Posterior vena cava (tissue), 2 donors: ENCODE results near the gene SMIM35. TPM values are rescaled to one million over a fixed set of nuclear protein-coding genes. Genes with fewer than 3 reads are reported as not detected.
"Not testable (repeated sequence)": the region's sequence is repeated elsewhere in the genome, so short reads cannot be mapped to it uniquely, and the experiment has no call there.

Experiments
- DNase-seq: peaks from one replicate; pipeline ENCODE4 v3.0.0-alpha.2; 2020; ENCODE audit warnings: low spot score
- intact Hi-C, 2 donors: fragments of 100-400 bp; cut with DNase I; formaldehyde crosslinking; loops; one replicate each; pipeline versions ENCODE4 v1.14.1 to v1.14.2; 2022 to 2023
- total RNA-seq, 2 donors: library from RNA; stranded (reverse); fragmentation: NEBNext Ultra II Directional; extraction: Animal tissue kit (Norgen Biotek cat#: 25700); gene quantifications; one replicate each; pipeline ENCODE4 v1.2.1, GENCODE V29; 2021
- donor health status: DM: yes; HTN: yes; CAD: no.
- donor health status: DM: yes; HTN: yes; CAD: no.

The SMIM35 gene
- total RNA-seq, 2 donors from 2014 or later: not detected

GRCh38 chr11:118084656-118085055 lies 2.1 kb downstream of the SMIM35 start:
- intact Hi-C loops: no loop called here
- no peak for DNase-seq

GRCh38 chr11:118084247-118084646 lies 2.5 kb downstream of the SMIM35 start:
- DNase-seq: no peak
- intact Hi-C loops: no loop called here

DNA sequence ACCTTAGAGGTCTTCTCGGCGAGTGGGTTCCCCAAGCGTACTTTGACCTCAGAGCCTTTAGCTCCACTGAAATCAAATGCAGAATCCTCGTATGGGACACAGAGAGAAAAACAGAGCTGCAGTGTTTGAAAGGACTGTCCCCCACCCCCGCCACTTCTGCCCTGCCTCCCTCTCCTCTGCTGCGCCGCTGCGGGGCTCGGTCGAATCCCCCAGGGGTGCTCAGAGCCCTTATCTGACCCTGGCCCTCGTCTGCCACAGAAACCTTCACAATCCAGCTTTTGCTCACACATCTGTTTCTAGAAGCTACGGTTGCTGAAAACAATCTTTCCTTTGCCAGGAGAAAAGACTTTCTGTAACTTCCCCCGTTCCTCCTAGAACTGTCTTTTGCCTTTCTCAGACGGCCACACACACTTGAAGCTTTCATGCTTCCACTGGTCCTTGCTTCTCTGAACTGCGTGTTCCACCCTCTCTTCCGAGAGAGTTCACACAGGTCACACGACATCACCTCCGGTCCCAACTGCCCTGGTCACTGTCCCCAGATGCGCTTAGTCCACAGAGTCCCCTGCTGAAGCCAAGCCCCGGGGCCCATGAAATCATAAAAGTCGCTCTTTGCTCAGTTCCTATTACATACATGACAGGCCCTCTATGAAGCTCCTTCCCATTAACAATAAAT lies 3.7 kb downstream of the SMIM35 start:
- intact Hi-C loops: no loop called here
- no peak for DNase-seq

GRCh38 chr11:118081241-118081958 lies 5.4 kb downstream of the SMIM35 start:
- intact Hi-C loops: no loop called here
- DNase-seq: no peak

- intact Hi-C loops: no loop called here
Observed at GRCh38 chr11:118080296-118080695, 6.5 kb downstream of the SMIM35 start.

DNA sequence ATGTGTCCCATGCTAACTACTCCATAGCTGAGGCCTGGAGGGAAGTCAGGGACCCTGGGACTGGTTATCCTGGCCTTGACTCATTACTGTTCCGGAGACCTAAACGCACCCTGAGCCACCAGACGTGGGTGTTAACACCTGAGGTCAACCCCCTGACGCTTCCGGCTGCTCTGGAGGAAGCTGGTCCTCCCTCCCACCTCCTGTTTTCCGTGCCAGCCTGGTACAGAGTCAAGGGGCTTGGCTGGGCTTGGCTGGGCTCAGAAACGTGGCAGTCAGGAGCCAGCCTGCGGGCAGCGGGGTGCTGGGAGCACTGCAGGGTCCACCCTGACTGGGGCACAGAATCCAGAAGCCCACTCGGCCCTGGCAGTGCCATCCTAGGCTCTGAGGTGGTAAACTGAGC lies 7.3 kb downstream of the SMIM35 start:
- intact Hi-C loops: loop anchor here in 1 of 2 donors (10.0 kb wide), 1 partner anchor 535 kb away; no protein-coding TSS in a partner anchor
- no peak for DNase-seq

More at GRCh38 chr11:118080296-118080695, 6.5 kb downstream of the SMIM35 start:
- no peak for DNase-seq

DNA sequence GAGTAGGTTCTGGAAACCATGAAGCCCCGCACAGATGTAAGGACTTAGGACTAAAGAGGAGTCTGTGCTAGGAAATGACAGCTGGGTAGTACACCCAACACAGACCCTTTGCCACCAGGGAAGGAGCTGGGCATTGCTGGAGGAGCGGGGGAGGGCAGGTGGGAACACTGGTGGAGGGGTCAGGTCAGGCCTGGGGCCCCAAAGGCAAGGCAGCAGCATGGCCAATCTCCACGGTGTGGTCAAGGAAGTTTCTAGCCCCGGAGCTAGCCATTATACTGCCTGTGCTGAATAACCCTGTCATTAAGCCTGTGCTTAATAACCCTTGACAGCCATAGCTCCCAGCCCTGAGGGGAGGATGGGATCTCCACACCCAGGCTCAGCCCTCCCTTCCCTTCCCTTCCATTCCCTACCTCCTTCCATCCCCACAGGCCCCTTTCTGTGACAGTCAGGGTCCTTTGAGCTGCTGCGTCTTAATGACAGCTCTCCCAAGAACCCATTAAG lies 7.8 kb downstream of the SMIM35 start:
- no peak for DNase-seq
- intact Hi-C loops: loop anchor here in 1 of 2 donors (10.0 kb wide), 1 partner anchor 534 kb away; no protein-coding TSS in a partner anchor

GRCh38 chr11:118076754-118077281 lies 9.9 kb downstream of the SMIM35 start, which contains the start of gene TMPRSS4:
Gene TMPRSS4 (plus strand): TSS chr11:118077078. CDS start chr11:118077303, 225 bp downstream.
- intact Hi-C loops: loop anchor here in 1 of 2 donors (10.0 kb wide), 1 partner anchor 532 kb away; no protein-coding TSS in a partner anchor
- no peak for DNase-seq

- DNase-seq: no peak
- intact Hi-C loops: loop anchor here in 1 of 2 donors (10.0 kb wide), 1 partner anchor 530 kb away; no protein-coding TSS in a partner anchor
Observed at GRCh38 chr11:118074785-118075184, 12.0 kb downstream of the SMIM35 start.

- no peak for DNase-seq
- intact Hi-C loops: loop anchor here in 1 of 2 donors (10.0 kb wide), 1 partner anchor 529 kb away; no protein-coding TSS in a partner anchor
Observed at GRCh38 chr11:118074091-118074685, 12.6 kb downstream of the SMIM35 start.

- no peak for DNase-seq
- intact Hi-C loops: loop anchor here in 1 of 2 donors (10.0 kb wide), 1 partner anchor 529 kb away; no protein-coding TSS in a partner anchor
Observed at GRCh38 chr11:118073554-118073953, 13.2 kb downstream of the SMIM35 start.

DNA sequence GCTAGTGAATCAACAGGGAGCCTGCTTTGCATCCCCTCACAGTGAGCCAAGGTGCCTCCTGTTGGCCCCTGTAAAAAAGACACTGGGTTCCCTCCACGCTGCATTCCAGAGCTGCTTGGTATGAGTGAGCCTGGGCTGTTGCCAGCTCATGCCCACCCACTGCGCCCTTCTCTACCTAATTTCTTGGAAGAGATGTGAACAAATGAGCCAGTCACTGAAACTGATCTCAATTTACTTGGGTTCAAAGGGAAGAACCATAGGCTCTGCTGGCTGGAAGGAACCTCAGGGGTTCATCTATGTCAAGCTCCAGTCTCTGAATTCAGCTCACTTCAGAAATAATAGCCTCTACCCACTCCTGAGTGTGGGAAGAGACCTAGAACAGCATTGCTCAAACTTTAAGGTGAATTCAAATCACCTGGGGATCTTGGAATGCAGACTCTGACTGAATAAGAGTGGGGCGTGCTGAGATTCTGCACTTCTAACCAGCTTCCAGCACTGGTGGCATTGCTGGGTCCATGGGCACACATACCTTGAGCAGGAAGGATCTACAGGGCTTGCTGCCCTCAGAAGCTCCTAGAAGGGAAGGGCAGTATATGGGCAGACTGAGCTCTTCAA lies 15.2 kb downstream of the SMIM35 start:
- intact Hi-C loops: loop anchor here in 1 of 2 donors (10.0 kb wide), 1 partner anchor 527 kb away; no protein-coding TSS in a partner anchor
- no peak for DNase-seq

DNA sequence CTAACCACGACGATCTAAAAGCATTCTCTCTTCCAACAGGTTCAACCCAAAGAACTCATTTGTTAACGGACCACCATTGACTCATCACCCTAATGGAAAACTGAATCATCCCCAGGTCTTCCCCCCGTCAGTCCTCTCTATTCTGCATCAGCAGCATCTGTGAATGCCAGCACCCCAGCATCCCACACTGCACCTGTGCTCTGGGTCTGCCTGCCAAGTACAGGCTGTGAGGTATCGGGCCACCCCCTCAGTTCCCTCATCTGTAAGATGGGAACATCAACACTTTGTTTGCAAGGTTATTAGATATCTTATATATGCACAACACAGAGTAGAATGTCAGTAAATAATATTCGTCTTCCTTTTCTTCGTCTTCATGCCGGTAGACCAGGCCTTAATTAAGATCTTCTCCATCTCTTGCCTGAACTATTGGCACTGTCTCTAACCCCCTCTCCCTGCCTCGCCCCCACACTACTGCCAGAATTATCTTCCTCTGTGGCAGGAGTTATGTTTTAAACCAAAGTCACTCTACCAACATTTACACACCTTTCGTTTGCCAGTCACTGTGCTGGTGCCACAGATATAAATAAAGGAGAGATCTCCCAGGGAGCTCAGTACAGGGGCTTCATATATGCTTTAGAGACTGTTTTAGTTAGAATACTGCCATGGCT lies 17.7 kb downstream of the SMIM35 start:
- no peak for DNase-seq
- intact Hi-C loops: no loop called here

DNA sequence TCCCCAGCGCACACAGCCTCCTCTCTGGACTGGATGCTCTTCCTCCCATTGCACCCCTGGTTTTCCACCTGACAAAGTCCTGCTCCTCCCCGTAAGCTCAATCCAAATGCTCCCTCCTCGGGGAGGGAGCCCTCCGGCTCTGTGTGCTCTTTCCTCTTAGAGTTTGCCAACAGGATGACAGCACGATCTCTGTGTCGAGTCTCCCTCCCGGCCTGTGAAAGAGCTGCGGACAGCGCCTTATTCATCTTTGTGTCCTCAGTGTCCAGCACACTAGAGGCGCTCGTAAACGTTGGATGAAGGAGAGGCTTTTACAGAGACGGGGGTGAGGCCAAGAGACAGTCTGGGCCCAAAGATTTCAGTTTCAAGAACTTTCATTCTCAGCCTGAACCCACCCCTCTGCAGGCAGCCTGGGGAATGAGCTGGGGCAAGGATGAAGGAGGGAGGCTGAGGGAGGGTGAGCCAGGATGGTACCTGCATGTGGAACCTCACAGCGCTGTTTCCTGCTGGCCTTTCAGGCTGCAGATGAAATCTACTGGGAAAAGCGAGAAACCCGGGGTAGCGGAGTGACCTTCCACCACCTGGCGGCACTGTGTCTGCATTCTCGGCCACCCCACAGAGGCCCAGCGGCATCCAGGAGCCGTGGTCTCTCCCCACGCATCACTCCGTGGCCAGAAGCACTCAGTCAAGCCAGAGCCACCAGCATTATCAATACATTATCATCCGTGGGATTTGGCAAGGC lies 18.4 kb downstream of the SMIM35 start:
- no peak for DNase-seq
- intact Hi-C loops: no loop called here

DNA sequence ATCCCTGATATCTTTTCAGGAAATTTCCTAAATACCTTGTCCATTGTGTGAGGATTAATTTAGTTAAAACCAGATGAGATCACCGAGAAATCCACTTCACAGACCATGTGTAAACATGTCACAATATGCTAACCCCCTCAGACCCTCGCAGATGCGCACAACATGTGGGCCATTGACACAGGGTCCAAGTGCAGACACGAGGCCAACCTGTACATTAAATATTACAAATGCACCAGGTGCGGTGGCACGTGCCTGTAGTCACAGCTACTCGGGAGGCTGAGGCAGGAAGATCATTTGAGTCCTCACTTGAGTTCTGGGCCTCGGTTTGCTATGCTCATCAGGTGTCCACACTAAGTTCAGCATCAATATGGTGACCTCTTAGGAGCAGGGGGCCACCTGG lies 19.8 kb downstream of the SMIM35 start:
- intact Hi-C loops: no loop called here
- peak; percentile 46 for DNase-seq

DNA sequence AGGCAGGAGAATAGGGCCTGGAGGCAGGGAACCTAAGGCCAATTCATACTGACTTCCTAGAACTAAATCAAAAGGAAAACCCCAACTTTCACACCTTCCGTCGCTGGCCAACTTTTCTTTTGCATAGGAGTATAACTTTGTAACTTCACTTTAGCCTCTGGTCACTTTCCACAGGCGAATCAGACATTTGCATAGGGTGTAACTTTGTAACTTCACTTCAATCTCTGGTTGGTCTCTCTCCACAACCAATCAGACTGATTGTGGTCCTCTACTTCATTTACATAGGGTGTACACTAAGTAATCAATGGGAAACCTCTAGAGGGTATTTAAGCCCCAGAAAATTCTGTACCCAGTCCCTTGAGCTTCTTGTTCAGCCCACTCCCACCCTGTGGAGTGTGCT lies 21.4 kb downstream of the SMIM35 start:
- intact Hi-C loops: no loop called here
- DNase-seq: no peak

- intact Hi-C loops: no loop called here
- DNase-seq: peak; percentile 9
Observed at GRCh38 chr11:118064956-118065355, 21.8 kb downstream of the SMIM35 start.

GRCh38 chr11:118062631-118063030 lies 24.1 kb downstream of the SMIM35 start:
- intact Hi-C loops: not testable (repeated sequence)

More at GRCh38 chr11:118062631-118063030, 24.1 kb downstream of the SMIM35 start:
- not testable (repeated sequence) for DNase-seq
